GM18861 (cell line): Measurements from ENCODE around the gene CMAS.

Experiments used
- ATAC-seq: cut with Tn5 transposase; IDR thresholded peaks from one replicate; pipeline ENCODE4 v1.9.1; 2021; ENCODE audit not compliant: unreplicated experiment

Gene CMAS

DNA sequence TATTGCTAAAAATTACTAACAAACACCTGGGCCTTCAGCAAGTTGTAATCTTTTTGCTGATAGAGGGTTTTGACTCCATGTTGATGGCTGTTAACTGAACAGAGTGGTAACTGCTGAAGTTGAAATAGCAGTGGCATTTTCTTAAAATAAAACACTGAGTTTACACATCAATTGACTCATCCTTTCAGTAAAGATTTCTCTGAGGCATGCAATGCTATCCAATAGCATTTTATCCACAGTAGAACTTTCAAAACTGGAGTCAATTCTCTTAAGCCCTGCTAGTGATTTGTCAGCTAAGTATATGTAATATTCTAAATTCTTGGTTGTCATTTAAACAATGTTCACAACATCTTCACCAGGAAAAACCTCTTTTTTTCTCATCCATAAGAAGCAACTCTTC lies 59.5 kb downstream of the CMAS start:
- no peak for ATAC-seq

DNA sequence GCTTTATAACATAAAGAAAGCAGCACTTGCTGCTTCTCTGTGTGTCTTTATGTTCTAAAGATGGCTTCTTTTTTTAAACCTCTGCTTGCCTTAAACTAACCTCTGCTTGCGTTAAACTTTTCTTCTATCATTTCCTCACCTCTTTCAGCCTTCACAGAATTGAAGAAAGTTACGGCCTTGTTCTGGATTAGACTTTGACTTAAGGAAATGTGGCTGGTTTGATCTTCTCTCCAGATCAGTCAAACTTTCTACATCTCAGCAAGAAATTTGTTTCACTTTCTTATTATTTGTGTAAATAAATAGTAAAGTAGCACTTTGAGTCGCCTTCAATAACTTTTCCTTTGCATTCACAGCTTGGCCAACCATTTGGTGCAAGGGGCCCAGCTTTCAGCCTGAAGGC lies 64.2 kb downstream of the CMAS start:
- no peak for ATAC-seq
